ENCODE data around the gene YY1AP1.
"Not testable (repeated sequence)": the region's sequence is repeated elsewhere in the genome, so short reads cannot be mapped to it uniquely, and the experiment has no call there.

The YY1AP1 gene

GRCh38 chr1:155645034-155645598 lies 43.5 kb downstream of the YY1AP1 start:
- DNase-seq: no peak

- DNase-seq: no peak
Measured at GRCh38 chr1:155643230-155643629, 45.3 kb downstream of the YY1AP1 start.

DNA sequence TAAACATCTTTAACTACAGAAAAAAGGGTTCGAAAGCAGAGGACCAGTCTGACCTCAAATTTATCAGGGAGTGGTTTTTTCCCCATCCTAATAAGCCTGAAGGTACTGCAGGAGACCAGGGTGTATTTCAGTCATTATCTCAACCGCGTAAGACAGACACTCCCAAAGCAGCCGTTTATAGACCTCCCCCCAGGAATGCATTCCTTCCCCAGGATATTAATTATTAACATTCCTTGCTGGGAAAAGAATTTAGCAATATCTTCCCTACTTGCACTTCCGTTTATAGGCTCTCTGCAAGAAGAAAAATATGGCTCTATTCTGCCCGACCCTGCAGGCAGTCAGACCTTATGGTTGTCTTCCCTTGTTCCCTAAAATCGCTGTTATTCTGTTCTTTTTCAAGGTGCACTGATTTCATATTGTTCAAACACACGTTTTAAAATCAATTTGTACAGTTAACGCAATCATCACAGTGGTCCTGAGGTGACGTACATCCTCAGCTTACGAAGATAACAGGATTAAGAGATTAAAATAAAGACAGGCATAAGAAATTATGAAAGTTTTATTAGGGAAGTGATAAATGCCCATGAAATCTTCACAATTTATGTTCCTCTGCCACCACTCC lies 45.9 kb downstream of the YY1AP1 start:
- DNase-seq: not testable (repeated sequence)

DNA sequence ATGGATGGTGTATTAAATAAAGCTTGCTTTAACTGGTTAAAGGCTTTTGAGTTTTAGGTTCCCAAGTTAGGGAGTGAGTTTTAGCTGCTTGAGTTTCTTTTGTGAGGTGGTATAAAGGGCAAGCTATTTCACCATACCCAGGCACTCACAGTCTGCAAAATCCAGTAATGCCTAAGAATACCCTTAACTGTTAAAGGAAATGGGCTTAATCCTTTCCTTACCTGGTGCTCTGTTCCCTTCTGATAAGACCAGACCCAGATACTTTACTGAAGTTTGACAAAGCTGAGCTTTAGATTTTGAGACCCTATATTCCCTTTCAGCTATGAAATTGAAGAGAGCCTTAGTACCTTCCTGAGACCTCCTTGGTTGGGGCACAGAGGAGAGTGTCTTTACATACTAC lies 48.2 kb downstream of the YY1AP1 start:
- DNase-seq: no peak

- no peak for DNase-seq
Measured at GRCh38 chr1:155636397-155637153, 52.0 kb downstream of the YY1AP1 start.

DNA sequence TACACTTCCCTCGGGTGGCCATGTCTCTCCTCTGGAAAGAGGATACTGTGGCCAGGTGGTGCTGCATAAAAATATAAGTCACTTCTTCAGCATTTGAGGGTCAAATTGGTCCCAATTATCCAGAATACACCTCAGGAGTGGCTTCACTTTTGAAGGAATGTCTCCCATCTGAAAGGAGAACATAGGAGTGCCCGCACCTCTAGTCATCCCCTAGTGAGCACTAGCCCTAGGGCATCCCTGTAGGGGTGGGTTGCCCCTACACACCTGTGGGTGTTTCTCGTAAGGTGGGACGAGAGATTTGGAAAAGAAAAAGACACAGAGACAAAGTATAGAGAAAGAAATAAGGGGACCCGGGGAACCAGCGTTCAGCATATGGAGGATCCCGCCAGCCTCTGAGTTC lies 62.1 kb downstream of the YY1AP1 start:
- DNase-seq: not testable (repeated sequence)

GRCh38 chr1:155623357-155623756 lies 65.2 kb downstream of the YY1AP1 start:
- no peak for DNase-seq

GRCh38 chr1:155622191-155622590 lies 66.4 kb downstream of the YY1AP1 start:
- DNase-seq: no peak

- DNase-seq: not testable (repeated sequence)
Measured at GRCh38 chr1:155613226-155613625, 75.3 kb downstream of the YY1AP1 start.

- not testable (repeated sequence) for DNase-seq
Measured at GRCh38 chr1:155610257-155610647, 78.3 kb downstream of the YY1AP1 start.

DNA sequence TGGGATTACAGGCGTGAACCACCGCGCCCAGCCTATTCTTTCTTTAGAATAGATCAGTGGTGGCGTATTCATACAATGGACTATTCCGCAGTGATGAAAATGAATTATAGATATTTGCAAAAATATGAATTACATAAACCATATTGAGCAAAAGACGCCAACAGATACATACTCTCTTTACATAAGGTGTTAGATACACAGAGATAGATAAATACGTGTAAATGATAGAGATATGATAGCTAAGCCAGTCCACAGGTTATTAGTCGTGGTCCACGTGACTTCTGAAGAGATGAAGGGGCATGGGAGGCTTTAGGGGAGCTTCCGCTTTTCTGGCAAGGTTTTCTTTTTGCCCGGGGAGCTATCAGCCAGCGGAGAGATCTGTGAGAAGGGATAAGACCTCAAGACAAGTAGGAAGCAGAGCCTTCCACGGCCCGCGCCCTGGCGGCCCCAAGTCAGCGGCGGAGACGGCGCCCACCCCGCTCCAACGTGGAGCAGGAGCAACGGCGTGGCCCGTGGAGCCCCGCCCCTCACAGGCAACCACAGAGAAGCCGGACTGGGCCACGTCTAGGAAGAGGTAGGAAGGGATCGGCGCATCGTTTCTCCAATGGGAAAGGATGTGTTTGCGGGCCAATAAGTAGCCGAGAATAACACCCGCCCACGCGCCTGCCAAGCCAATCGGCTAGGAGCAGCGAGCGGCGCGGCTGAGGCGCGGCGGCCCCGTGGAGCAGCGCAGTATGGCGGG lies 78.9 kb downstream of the YY1AP1 start, which contains the start of gene MSTO1:
Gene MSTO1, plus strand, starts transcription at position 704 of the 742 bp plus-strand sequence. Its CDS starts 31 bp downstream, at position 735.
- DNase-seq: peak; percentile 99
